Right lobe of liver (tissue), 6 donors: ENCODE measurements around the gene PDLIM5. TPM values are rescaled to one million over a fixed set of nuclear protein-coding genes. Genes with fewer than 3 reads are reported as not detected.
A peak's percentile ranks its signal among the peaks of the same experiment; 100 is the strongest.
"Not testable (repeated sequence)": the region's sequence is repeated elsewhere in the genome, so short reads cannot be mapped to it uniquely, and the experiment has no call there.

Experiments used
- ATAC-seq, 4 donors: fragments of 200-7000 bp; cut with Tn5 transposase; one replicate each; pipeline ENCODE4 v1.9.1; 2020; ENCODE audit warnings: mild to moderate bottlenecking in 4 of 4, moderate library complexity in 4 of 4
- DNase-seq, 3 donors: peaks; one replicate each; pipeline ENCODE4 v3.0.0-alpha.2; 2020
- H3K27ac ChIP-seq, 3 donors: fragments of 200-600 bp; one replicate each; pipeline ENCODE4 v1.8.0; 2022
- H3K27me3 ChIP-seq, 2 donors: fragments of 200-600 bp; one replicate each; pipeline ENCODE4 v1.8.0; 2022
- H3K36me3 ChIP-seq, 4 donors: fragments of 200-600 bp; sonication (generic) in 1 of 4; one replicate each; pipeline versions ENCODE4 v1.5.1 to v1.8.0; 2017 to 2022; ENCODE audit warnings: control low read depth in 1 of 4
- H3K4me1 ChIP-seq, 4 donors: fragments of 200-600 bp; sonication (generic) in 1 of 4; one replicate each; pipeline versions ENCODE4 v1.5.1 to v1.8.0; 2017 to 2022; ENCODE audit warnings: control low read depth in 1 of 4
- H3K4me3 ChIP-seq, 3 donors: fragments of 200-600 bp; one replicate each; pipeline ENCODE4 v1.8.0; 2022
- H3K9me3 ChIP-seq, 4 donors: fragments of 200-600 bp; sonication (generic) in 1 of 4; one replicate each; pipeline versions ENCODE4 v1.5.1 to v1.8.0; 2017 to 2022; ENCODE audit warnings: control low read depth in 1 of 4
- CTCF ChIP-seq, 4 donors: fragments of 200-600 bp in 3 of 4; fragments of 450-650 bp in 1 of 4; IDR thresholded peaks; one replicate each; pipeline versions ENCODE4 v1.5.1 to v1.8.0; 2016 to 2022; ENCODE audit warnings: antibody characterized with exemption in 4 of 4, mild to moderate bottlenecking in 2 of 4
- POLR2A ChIP-seq: fragments of 450-650 bp; IDR thresholded peaks from one replicate; pipeline ENCODE4 v1.6.1; 2017; ENCODE audit warnings: antibody characterized with exemption, mild to moderate bottlenecking
- WGBS: methylation state at CpG from one replicate; pipeline ENCODE4 v1.1.6; 2018; ENCODE audit warnings: low coverage, low lambda C conversion rate; ENCODE audit not compliant: insufficient coverage; ENCODE audit errors: missing lambda C conversion rate; 5-methylcytosine and 5-hydroxymethylcytosine counted together
- intact Hi-C, 2 donors: fragments of 100-400 bp; cut with DNase I; formaldehyde crosslinking; loops; one replicate each; pipeline versions ENCODE4 v1.11.2 to v1.14.1; 2022
- total RNA-seq, 6 experiments: library from RNA; depleted of rRNA in 2 of 6; stranded (reverse); fragments of >200 nt in 2 of 6; fragmentation: NEBNext Ultra II Directional in 3 of 6; extraction: Animal tissue kit (Norgen Biotek cat#: 25700) in 3 of 6; gene quantifications; one replicate each; pipeline versions ENCODE4 v1.1.0 to v1.2.4, GENCODE V29; 2016 to 2023
- donor health status: DM: no; HTN: yes; CAD: no.
- donor health status: DM: no; HTN: no; CAD: no.
- donor health status: DM: no; HTN: no; CAD: no.
- donor health status: DM: no; HTN: yes; CAD: no.
- donor health status: DM: no; HTN: yes; CAD: no.

The PDLIM5 gene
- total RNA-seq, 6 experiments from 2014 or later = 71.9 to 135 (median 101) TPM

- no peaks in the 10 kb centered on the region for H3K36me3 ChIP-seq
- H3K27ac ChIP-seq = peak overlapping the region in 2 of 3 donors; percentile 61 to 83
- peaks cover 0 to 51% (median 12%) of the 10 kb centered on the region in 4 donors for H3K4me1 ChIP-seq
- WGBS = 82% methylated on average over 2 of the region's 2 CpGs
- no peak overlapping the region for H3K4me3 ChIP-seq
- H3K9me3 ChIP-seq = no peaks in the 10 kb centered on the region
- no peaks in the 10 kb centered on the region for H3K27me3 ChIP-seq
- ATAC-seq (no peak), DNase-seq (no peak)
- no peak for TF ChIP-seq CTCF (IDR thresholded peaks at IDR 0.05)
- no peak for TF ChIP-seq POLR2A
- intact Hi-C loops = no loop called here
Observed at GRCh38 chr4:94475050-94475449, 23.3 kb downstream of the PDLIM5 start.

- intact Hi-C loops = no loop called here
- Histone ChIP-seq H3K36me3 (no peaks in the 10 kb centered on the region), H3K27me3 (no peaks in the 10 kb centered on the region), H3K4me3 (no peak overlapping the region), H3K9me3 (no peaks in the 10 kb centered on the region), H3K4me1 (peaks cover 0 to 51% (median 13%) of the 10 kb centered on the region in 4 donors), H3K27ac (peak overlapping the region in 2 of 3 donors; percentile 61 to 83)
- ATAC-seq = peak in 3 of 4 donors; percentile 11 to 46 (median 22)
- TF ChIP-seq CTCF (IDR thresholded peaks at IDR 0.05) (no peak), POLR2A (no peak)
- WGBS = 26% methylated on average over 2 of the region's 2 CpGs
- DNase-seq = no peak
Observed at GRCh38 chr4:94475794-94476193, 24.1 kb downstream of the PDLIM5 start.

- Histone ChIP-seq H3K9me3 (no peaks in the 10 kb centered on the region), H3K27me3 (no peaks in the 10 kb centered on the region), H3K4me1 (peaks cover 0 to 55% (median 15%) of the 10 kb centered on the region in 4 donors), H3K27ac (peak overlapping the region in 1 of 3 donors; percentile 83), H3K36me3 (no peaks in the 10 kb centered on the region), H3K4me3 (no peak overlapping the region)
- intact Hi-C loops = no loop called here
- 31% methylated on average over 2 of the region's 2 CpGs for WGBS
- no peak for ATAC-seq
- TF ChIP-seq CTCF (IDR thresholded peaks at IDR 0.05) (no peak), POLR2A (no peak)
- DNase-seq = no peak
Observed at GRCh38 chr4:94477227-94477626, 25.5 kb downstream of the PDLIM5 start.

- peaks cover 0 to 63% (median 16%) of the 10 kb centered on the region in 4 donors for H3K4me1 ChIP-seq
- H3K9me3 ChIP-seq, DNase-seq, ATAC-seq, intact Hi-C loops, H3K27ac ChIP-seq, H3K36me3 ChIP-seq, H3K27me3 ChIP-seq, H3K4me3 ChIP-seq: not testable (repeated sequence)
- WGBS = 60% methylated on average over 2 of the region's 3 CpGs
Observed at GRCh38 chr4:94478805-94479204, 27.1 kb downstream of the PDLIM5 start.

- intact Hi-C loops = no loop called here
- DNase-seq (no peak), ATAC-seq (peak in 1 of 4 donors; percentile 9)
- Histone ChIP-seq H3K27ac (peak overlapping the region in 2 of 3 donors; percentile 13 to 18), H3K9me3 (no peaks in the 10 kb centered on the region), H3K4me3 (no peak overlapping the region), H3K27me3 (no peaks in the 10 kb centered on the region), H3K4me1 (peaks cover 0 to 57% (median 12%) of the 10 kb centered on the region in 4 donors), H3K36me3 (no peaks in the 10 kb centered on the region)
- 39% methylated on average over 3 of the region's 5 CpGs for WGBS
- no peak for TF ChIP-seq CTCF (IDR thresholded peaks at IDR 0.05)
- TF ChIP-seq POLR2A = no peak
Observed at GRCh38 chr4:94479358-94480141, 27.8 kb downstream of the PDLIM5 start.
